AG09309 (cell line): Measurements from ENCODE around the gene KCNH8.
"Not testable (repeated sequence)": the region's sequence is repeated elsewhere in the genome, so short reads cannot be mapped to it uniquely, and the experiment has no call there.

Experiments
- DNase-seq: peaks from one replicate; pipeline ENCODE4 v3.0.0-alpha.2; 2010; ENCODE audit warnings: low read depth
- H3K4me3 ChIP-seq: 2 replicates; pipeline ENCODE4 v1.5.1; 2011; ENCODE audit warnings: mild to moderate bottlenecking, low read depth, low read length, moderate library complexity; ENCODE audit not compliant: control insufficient read depth
- TF ChIP-seq, protein P1 (sequence below): IDR thresholded peaks from 2 replicates; pipeline ENCODE4 v1.5.1; 2011; ENCODE audit warnings: mild to moderate bottlenecking, low read depth, low read length, inconsistent platforms; ENCODE audit not compliant: insufficient read depth, control insufficient read depth; ENCODE audit errors: missing control alignments

Gene KCNH8

DNA sequence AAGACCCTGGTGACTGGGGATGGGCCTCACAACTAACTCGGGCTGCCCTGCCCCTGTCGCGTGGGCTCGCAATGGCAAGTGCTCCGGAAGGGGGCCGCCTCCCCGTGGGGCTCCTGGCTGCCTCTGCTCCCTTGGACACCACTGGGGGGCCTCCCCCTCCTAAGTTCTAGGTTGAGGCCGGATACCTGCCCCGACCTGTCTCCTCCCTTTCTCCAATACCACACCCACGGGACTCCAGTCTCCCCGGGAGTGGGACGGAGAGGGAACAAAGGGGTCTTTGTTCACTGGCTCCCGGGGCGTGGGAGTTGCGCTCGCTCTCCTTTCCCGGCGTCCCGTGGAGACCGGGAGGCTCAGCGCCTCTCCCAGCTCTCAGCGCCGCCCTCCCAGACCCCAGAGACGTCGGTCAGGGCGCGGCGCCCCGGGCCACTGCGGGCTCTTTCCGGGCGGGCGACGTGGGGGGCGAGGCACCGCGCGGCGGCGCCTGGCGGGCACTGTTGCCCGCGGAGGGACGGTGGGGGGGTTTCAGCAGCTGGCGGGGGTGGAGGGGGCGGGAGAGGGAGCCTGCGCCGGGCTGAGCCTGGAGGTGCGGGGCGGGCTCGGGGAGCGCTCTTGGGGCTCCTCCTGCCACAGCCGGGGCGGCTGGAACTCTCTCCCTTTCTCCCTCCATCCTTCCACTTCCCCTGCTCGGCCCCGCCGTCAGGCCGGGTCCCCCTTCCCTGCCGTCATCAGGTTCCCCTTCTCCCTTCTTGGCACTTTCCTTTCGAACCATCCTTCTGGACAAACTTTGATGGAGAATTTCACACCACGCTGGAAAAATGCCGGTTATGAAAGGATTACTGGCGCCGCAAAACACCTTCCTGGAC, at the start of gene KCNH8:
TSS of gene KCNH8 (plus strand) at position 606 of the 863 bp plus-strand sequence. CDS start at position 816, 210 bp downstream.
- DNase-seq, result no peak
- peak within 1 kb of the TSS; percentile 80 for H3K4me3 ChIP-seq
- TF ChIP-seq, protein P1, sequence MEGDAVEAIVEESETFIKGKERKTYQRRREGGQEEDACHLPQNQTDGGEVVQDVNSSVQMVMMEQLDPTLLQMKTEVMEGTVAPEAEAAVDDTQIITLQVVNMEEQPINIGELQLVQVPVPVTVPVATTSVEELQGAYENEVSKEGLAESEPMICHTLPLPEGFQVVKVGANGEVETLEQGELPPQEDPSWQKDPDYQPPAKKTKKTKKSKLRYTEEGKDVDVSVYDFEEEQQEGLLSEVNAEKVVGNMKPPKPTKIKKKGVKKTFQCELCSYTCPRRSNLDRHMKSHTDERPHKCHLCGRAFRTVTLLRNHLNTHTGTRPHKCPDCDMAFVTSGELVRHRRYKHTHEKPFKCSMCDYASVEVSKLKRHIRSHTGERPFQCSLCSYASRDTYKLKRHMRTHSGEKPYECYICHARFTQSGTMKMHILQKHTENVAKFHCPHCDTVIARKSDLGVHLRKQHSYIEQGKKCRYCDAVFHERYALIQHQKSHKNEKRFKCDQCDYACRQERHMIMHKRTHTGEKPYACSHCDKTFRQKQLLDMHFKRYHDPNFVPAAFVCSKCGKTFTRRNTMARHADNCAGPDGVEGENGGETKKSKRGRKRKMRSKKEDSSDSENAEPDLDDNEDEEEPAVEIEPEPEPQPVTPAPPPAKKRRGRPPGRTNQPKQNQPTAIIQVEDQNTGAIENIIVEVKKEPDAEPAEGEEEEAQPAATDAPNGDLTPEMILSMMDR, result no peak

DNA sequence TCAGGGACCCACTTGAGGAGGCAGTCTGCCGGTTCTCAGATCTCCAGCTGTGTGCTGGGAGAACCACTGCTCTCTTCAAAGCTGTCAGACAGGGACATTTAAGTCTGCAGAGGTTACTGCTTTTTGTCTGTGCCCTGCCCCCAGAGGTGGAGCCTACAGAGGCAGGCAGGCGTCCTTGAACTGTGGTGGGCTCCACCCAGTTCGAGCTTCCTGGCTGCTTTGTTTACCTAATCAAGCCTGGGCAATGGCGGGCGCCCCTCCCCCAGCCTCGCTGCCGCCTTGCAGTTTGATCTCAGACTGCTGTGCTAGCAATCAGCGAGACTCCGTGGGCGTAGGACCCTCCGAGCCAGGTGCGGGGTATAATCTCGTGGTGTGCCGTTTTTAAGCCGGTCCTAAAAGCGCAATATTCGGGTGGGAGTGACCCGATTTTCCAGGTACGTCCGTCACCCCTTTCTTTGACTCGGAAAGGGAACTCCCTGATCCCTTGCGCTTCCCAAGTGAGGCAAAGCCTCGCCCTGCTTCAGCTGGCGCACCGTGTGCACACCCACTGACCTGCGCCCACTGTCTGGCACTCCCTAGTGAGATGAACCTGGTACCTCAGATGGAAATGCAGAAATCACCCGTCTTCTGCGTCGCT, 45.5 kb upstream of the KCNH8 start:
- H3K4me3 ChIP-seq, DNase-seq: not testable (repeated sequence)

DNA sequence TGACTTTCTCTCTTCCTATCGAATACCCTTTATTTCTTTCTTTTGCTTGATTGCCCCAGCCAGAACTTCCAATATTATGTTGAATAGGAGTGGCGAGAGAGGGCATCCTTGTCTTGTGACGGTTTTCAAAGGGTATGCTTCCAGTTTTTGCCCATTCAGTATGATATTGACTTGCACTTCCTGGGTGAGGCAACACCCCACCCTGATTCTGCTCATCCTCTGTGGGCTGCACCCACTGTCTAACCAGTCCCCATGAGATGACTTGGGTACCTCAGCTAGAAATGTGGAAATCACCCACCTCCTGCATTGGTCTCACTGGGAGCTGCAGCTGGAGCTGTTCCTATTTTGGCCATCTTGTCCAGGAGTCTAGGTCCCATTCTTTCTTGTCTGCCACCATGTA, 44.8 kb upstream of the KCNH8 start:
- TF ChIP-seq, protein P1, result no peak
- DNase-seq, result no peak
- no peak overlapping the region for H3K4me3 ChIP-seq

DNA sequence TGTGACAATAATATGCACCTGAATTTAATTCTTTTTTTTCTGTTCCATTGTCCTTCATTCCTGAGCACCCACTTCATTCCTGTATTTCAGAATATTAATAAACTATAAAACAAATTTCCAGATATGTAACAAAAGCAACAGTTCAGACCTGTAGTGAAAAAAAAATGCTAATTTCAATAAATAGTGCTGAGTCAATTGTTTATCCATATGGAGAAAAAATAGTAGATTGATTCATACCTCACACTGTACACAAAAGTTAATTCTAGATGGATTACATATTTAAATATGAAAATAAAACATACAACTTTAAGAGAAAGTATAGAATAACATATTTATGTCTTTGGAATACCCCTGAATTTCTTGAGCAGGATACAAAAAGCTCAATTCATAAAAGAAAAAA, 43.9 kb upstream of the KCNH8 start:
- TF ChIP-seq, protein P1, result no peak
- H3K4me3 ChIP-seq, result no peak overlapping the region
- DNase-seq, result no peak

DNA sequence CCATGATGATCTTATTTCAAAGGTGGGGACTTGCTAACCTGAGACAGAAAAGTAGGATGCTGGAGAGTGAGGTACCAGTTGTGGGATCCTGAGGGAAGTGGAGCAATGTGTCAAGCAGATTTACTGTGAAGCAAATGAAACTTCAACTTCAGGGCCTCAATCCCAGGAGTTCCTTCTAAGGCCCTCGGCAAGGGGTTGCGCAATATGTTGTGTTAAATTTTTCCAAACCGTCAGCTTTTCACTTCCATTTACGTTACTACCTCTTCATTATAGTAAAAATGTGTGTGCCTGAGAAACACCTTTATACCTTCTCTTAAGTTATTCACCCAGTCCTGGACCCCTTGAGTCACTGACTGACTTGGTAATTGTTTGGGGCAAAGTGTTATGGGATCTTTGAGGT, 42.5 kb upstream of the KCNH8 start:
- DNase-seq, result no peak
- TF ChIP-seq, protein P1, result no peak
- H3K4me3 ChIP-seq, result no peak overlapping the region

DNA sequence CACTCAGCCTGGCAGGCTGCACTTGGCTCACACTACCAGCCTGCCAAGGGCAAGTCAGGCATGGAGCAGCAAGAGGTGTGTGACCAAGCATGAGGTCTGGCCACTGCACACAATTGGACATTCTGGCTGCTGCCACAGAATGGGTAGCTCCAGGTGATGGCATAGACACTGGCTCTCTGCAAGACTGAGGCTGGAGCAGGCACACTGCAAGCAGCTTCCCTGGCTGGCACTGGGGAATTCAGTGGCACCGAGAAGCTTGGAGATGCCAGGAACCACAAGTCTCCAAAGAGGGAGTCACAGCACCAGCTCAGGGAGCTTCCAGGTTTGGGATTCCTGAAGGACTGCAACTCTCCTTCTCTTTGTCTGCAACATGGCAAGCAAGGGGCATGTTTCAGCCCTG, 42.0 kb upstream of the KCNH8 start:
- no peak for DNase-seq
- TF ChIP-seq, protein P1, result no peak
- H3K4me3 ChIP-seq, result no peak overlapping the region

DNA sequence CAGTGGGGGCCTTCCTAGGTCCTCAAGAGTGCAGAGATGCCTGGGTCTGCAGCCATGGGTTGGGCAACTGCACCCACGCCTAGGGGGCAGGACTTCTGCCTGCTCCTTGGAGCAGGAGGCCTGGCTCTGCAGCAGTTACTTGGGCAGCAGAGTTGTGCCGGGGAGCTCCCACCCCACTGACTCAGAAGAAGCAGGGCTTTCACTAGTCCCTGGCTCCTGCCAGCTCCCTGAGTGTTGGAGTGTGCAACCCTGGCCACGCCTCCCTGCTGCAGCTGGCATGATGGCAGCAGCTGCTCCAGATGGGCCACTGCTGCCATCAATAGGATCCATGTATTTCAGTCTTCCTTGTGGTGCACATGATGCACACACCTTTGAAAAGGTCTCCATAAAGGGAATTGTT, 40.6 kb upstream of the KCNH8 start:
- no peak for DNase-seq
- TF ChIP-seq, protein P1, result no peak
- no peak overlapping the region for H3K4me3 ChIP-seq
